SK-N-MC (cell line): Measurements from ENCODE around the gene TMEM117.

Experiments used
- EZH2 ChIP-seq: fragments of 200-600 bp; sonication (generic); IDR thresholded peaks from one replicate; pipeline ENCODE4 v1.6.1; 2017; ENCODE audit warnings: antibody characterized with exemption
- POLR2AphosphoS5 ChIP-seq: IDR thresholded peaks from 2 replicates; pipeline ENCODE4 v1.6.1; 2012; ENCODE audit warnings: mild to moderate bottlenecking, low read depth, low read length, borderline replicate concordance

DNA sequence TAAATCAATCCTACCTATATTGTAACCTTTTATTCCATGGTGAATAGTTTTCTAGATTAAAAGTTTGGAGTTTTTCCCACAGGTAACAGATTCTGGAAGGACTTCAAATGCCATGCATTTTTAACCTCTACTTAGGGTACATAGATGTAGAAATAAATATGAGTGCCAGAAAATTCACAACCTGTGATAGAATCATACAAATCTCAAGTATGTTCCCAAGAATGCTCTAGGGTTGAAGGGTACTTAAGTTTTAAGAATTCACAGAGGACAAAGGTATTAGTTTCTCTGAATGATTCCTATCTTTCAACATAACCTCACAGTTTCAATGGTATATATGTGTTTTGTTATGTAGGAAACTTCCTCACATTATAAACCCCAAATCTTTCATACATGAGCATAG is 511.3 kb downstream of the TMEM117 start:
- no peak for TF ChIP-seq POLR2AphosphoS5
- no peak for TF ChIP-seq EZH2
